Activated CD4-positive, CD25-positive, alpha-beta regulatory T cell treated with anti-CD3 and anti-CD28 coated beads, Interleukin-2, amount 50 U/mL, for 16 hours (primary cell): ENCODE results near the gene ZXDC.

Experiments
- DNase-seq: peaks from one replicate; pipeline ENCODE4 v3.0.0-alpha.2; 2020; ENCODE audit warnings: low read depth, low spot score

The ZXDC gene

DNA sequence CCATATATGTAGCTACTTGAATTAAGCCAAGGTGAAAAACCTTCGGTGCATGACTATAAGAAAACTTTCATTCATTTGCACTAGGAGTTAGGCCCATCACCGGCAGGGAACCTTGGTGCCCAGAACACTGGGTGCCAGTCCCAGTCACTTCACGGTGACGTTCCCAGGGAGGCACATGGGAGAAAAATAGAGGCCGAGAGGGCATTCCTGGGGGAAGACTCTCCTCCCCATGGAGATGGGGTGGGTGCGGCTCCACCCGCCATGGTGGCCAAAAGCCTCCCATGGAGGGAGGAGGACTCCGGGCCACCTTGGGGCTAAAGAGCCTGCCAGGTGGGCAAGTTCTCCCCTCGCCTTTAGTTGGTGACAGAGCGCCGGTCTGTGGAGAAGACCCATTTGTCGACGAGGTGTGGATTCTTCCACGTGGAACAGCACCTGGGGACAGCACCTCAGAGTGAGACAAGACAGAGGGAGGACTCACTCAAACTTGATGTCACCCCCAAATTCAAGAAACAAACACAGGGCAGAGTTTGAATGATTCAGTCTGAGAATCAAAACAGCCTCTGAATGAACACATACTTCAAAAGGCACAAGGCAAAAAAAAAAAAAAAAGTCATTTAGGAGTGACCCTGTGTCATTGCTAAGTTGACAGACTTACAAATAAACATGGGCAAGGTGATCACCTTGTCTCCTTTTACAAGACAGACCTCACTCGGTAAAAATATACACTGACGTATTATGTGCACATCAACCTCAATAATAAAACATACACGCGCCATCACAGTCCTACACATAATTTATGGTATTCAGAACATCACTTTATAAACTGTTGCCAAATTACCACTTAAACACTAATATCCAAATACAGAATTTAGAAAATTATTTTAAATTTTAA is 38.6 kb downstream of the ZXDC start:
- no peak for DNase-seq

- no peak for DNase-seq
Observed at GRCh38 chr3:126435456-126436315, 40.0 kb downstream of the ZXDC start.

- no peak for DNase-seq
Observed at GRCh38 chr3:126434931-126435411, 40.7 kb downstream of the ZXDC start.

DNA sequence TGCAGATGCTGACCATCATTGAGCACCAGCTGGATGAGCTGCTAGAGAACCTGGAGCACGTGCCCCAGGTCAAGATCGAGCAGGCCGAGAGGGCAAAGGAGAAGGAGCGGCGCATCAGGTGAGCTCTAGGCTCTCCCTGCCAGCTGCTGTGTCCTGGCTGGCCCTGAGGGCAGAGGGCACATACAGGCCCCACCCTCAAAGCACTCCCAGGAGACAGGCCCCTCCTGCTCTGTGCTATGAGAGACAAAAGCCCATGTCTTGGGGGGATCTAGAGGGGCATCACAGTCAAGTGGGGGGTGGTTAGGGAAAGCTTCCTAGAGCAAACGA is 41.5 kb downstream of the ZXDC start:
- DNase-seq: no peak

GRCh38 chr3:126433496-126434263 is 42.0 kb downstream of the ZXDC start:
- no peak for DNase-seq

DNA sequence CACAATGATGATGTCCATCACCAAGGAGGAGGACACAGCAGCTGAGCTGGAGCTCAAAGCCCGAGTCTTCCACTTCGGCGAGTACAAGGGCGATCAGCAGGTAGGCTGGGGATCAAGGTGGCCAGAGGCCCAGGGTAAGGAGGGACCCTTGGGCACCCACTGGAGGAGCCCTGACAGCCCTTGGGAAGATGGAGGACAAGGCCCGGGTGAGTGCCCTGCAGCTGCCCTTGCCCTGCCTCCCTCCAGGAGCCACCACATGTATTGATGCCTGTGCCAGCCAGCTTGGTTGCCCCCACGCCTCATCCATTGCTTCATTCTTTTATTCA is 42.6 kb downstream of the ZXDC start:
- DNase-seq: no peak

- DNase-seq: no peak
Observed at GRCh38 chr3:126432361-126433104, 43.2 kb downstream of the ZXDC start.

DNA sequence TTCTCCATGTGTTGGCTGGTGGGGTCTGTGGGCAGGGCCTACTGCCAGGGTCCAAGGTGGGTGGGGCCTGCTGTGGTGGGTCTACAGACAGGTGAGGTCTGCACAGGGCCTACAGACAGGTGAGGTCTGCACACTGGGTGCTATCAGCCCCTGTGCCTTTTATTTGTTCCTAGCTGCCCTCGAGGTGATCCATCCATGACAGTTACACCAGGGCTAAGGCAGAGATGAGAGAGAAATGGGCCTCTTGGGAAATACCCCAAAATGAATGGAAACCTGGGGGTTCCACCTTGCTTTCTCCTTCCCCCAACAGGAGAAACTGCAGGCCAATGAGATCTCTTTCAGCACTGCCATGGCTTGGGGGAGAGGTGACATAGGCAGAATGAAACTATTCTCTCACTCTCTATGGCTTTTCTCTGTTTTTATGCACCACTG is 44.6 kb downstream of the ZXDC start:
- no peak for DNase-seq

DNA sequence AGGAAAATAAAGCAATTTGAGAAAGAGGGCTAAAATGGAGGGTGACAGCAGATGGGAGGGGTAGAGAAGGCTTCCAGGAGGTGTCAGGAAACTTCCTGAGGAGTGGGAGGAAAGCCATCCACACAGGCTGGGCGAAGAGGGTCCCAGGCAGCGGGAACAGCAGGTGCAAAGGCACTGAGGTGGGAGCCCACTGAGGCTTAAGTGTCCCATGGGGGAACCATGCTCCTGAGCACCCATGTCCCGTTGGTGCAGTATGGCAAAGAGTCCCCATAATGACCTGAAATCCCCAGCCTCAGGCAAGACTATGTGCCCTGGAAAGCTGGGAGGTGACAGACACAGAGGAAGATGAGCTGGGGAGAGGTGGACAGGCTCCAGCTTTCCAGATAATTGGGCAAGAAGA is 50.9 kb downstream of the ZXDC start:
- no peak for DNase-seq

DNA sequence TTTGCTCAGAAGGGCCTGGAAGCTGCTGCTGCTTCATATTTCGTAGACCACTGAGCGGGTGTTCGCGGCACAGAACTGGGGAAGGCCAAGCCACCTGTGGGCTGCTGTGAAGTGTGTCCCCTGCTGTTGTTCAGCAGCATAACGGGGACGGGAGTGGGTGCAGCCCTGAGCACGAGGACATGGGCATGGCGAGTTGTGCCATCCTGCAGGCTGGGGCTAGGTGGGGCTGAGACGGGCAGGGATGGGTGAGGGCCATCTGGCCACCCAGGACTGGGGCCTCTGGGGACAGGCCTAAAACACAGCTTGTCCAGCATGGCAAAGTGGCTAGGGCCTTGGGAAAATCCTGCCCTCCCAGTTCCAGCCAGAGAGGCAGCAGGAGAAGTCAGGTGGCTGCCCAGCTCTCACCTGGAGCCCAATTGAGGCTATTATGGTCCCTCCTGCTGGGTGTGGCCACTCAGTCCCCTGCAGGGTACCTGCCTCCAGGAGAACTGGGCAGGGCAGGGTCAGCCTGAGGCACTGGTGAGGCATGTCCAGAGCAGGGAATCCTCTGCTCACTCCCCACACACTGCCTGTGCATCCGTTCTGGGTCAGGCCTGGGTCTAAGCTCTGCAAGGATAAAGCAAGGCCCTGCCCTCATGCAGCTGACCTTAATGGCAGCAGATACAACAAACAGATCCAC is 51.5 kb downstream of the ZXDC start:
- DNase-seq: no peak

DNA sequence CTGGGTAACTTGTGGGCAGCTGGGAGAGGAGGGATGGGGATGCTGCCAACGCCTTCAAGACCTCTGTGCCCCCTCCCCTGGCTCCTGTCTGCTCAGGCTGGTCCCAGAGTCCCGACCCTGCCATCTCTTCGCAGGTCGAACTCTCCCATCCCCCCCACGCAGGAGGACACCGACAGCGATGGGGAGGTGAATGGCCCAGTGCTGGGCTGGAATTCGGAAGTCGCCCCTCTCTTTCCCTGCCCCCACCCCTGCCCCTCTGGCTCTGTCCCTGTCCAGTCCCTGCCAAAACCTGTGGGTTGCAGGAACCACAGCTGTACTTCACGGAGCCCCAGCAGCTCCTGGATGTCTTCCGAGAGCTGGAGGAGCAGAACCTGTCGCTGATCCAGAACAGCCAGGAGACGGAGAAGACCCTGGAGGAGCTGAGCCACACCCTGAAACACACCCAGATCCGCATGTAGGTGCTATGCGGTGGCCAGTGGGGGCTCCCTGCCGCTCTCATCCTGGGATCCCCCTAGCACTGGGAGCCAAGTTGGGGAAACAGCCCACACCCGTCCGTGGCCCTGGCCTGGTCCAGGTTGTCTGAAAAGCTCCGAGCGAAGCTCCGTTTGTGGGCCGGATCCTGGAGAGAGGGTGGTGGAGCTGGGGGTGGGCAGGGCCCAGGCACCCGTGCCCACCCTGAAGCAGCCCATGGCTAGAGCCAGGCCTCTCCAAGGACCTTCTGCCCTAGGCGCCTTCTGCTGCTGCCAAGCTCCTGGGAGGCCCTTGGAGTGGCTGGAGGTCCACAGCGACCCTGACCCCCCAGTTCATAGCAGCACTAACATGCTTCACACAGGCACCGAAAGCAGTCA is 52.3 kb downstream of the ZXDC start:
- no peak for DNase-seq

DNA sequence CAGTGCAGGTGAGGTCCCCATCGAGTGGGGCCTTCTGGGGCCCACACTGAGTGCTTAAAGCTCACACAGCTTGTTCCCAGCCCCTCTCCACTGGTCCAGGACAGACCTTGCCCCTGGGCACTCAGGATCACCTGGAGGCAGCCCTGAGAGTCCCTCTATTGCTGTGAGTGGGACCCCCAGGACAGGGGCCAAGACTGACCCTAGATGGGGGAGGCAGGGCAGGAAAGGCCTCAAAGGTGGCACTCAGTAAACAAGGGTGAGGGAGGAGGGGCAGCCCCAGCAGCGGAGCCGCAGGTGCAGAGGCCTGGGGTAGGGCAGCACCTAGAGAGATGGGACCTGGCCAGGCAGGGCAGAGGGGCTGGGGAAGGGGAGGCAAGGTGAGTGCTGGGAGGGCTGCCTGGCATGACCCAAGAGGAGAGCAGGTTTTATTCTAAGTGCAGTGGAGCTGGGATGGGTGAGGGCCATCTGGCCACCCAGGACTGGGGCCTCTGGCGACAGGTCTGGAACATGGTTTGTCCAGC is 53.1 kb downstream of the ZXDC start:
- no peak for DNase-seq

DNA sequence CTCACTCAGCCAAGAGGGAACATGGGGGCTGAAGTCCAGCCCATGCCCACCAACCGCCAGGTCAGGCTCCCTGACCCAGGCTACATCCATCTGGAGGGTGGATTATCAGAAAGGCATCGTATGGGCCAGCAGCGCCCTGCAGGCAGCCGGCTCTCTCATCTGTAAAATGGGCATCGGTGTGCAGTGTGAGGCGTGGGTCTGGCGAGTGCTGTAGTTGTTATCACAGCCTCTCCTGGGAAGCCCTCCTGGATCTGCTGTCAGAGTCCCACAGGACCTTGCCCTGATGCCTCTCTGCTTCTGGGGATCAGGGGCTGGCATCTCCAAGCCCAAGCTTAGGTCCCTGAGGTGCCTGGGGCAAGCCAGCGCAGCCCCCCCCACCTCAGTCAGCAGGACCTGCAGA is 53.6 kb downstream of the ZXDC start:
- no peak for DNase-seq

- DNase-seq: no peak
Observed at GRCh38 chr3:126421573-126422119, 54.0 kb downstream of the ZXDC start.

GRCh38 chr3:126419886-126420786 is 55.6 kb downstream of the ZXDC start:
- DNase-seq: no peak

GRCh38 chr3:126419151-126419703 is 56.5 kb downstream of the ZXDC start:
- no peak for DNase-seq

GRCh38 chr3:126418661-126419131 is 57.0 kb downstream of the ZXDC start:
- no peak for DNase-seq
